Measurements from ENCODE around the gene MYO3A.

MYO3A gene

GRCh38 chr10:26251925-26252324 is 317.9 kb downstream of the MYO3A start:
- Histone ChIP-seq H4K20me1 (ENCODE audit: insufficient read depth, low read length) (no peaks in the 10 kb centered on the region), H3K79me2 (ENCODE audit: low read length) (no peaks in the 10 kb centered on the region), H3F3A (ENCODE audit: insufficient read depth, low read length) (no peaks in the 10 kb centered on the region), H2AFZ (ENCODE audit: low read length) (no peak overlapping the region), H3K4me3 (ENCODE audit: low read length) (no peak overlapping the region), H3K36me3 (replicated peaks; ENCODE audit: insufficient read depth, low read length) (no peaks in the 10 kb centered on the region), H3K4me1 (ENCODE audit: low read length) (no peaks in the 10 kb centered on the region), H3K4me2 (ENCODE audit: low read depth, low read length) (no peak overlapping the region), H3K27ac (ENCODE audit: low read length) (no peak overlapping the region), H3K9ac (ENCODE audit: low read length) (no peak overlapping the region), H3K27me3 (replicated peaks; ENCODE audit: insufficient read depth, low read length) (no peaks in the 10 kb centered on the region), H3K9me2 (replicated peaks; ENCODE audit: insufficient read depth, low read length) (no peaks in the 10 kb centered on the region), H3K9me3 (replicated peaks; ENCODE audit: insufficient read depth, low read length) (no peaks in the 10 kb centered on the region)
- DNase-seq, result no peak
- TF ChIP-seq EZH2 (optimal IDR thresholded peaks at IDR 0.05; ENCODE audit: low read depth, low read length) (no peak), EZH2phosphoT487 (IDR thresholded peaks at IDR 0.05; ENCODE audit: low read length) (no peak), CTCF (IDR thresholded peaks at IDR 0.05; ENCODE audit: low read length) (no peak)

GRCh38 chr10:26254616-26255015 is 320.6 kb downstream of the MYO3A start:
- Histone ChIP-seq H3K27me3 (replicated peaks; ENCODE audit: insufficient read depth, low read length) (no peaks in the 10 kb centered on the region), H2AFZ (ENCODE audit: low read length) (no peak overlapping the region), H3F3A (ENCODE audit: insufficient read depth, low read length) (no peaks in the 10 kb centered on the region), H3K4me1 (ENCODE audit: low read length) (no peaks in the 10 kb centered on the region), H3K9me2 (replicated peaks; ENCODE audit: insufficient read depth, low read length) (no peaks in the 10 kb centered on the region), H3K36me3 (replicated peaks; ENCODE audit: insufficient read depth, low read length) (no peaks in the 10 kb centered on the region), H3K4me3 (ENCODE audit: low read length) (no peak overlapping the region), H3K4me2 (ENCODE audit: low read depth, low read length) (no peak overlapping the region), H4K20me1 (ENCODE audit: insufficient read depth, low read length) (no peaks in the 10 kb centered on the region), H3K9ac (ENCODE audit: low read length) (no peak overlapping the region), H3K27ac (ENCODE audit: low read length) (no peak overlapping the region), H3K9me3 (replicated peaks; ENCODE audit: insufficient read depth, low read length) (no peaks in the 10 kb centered on the region), H3K79me2 (ENCODE audit: low read length) (no peaks in the 10 kb centered on the region)
- TF ChIP-seq EZH2phosphoT487 (IDR thresholded peaks at IDR 0.05; ENCODE audit: low read length) (no peak), CTCF (IDR thresholded peaks at IDR 0.05; ENCODE audit: low read length) (no peak), EZH2 (optimal IDR thresholded peaks at IDR 0.05; ENCODE audit: low read depth, low read length) (no peak)
- no peak for DNase-seq

GRCh38 chr10:26259341-26259740 is 325.3 kb downstream of the MYO3A start:
- no peak overlapping the region for H3K27ac ChIP-seq (ENCODE audit: low read length)
- no peaks in the 10 kb centered on the region for H3K79me2 ChIP-seq (ENCODE audit: low read length)
- no peaks in the 10 kb centered on the region for H4K20me1 ChIP-seq (ENCODE audit: insufficient read depth, low read length)
- peak; percentile 30 for DNase-seq
- no peak overlapping the region for H3K4me3 ChIP-seq (ENCODE audit: low read length)
- H3K9me2 ChIP-seq (replicated peaks; ENCODE audit: insufficient read depth, low read length), result no peaks in the 10 kb centered on the region
- no peaks in the 10 kb centered on the region for H3F3A ChIP-seq (ENCODE audit: insufficient read depth, low read length)
- no peak overlapping the region for H3K4me2 ChIP-seq (ENCODE audit: low read depth, low read length)
- no peak overlapping the region for H2AFZ ChIP-seq (ENCODE audit: low read length)
- no peaks in the 10 kb centered on the region for H3K27me3 ChIP-seq (replicated peaks; ENCODE audit: insufficient read depth, low read length)
- no peak overlapping the region for H3K9ac ChIP-seq (ENCODE audit: low read length)
- no peak for TF ChIP-seq CTCF (IDR thresholded peaks at IDR 0.05; ENCODE audit: low read length)
- H3K9me3 ChIP-seq (replicated peaks; ENCODE audit: insufficient read depth, low read length), result no peaks in the 10 kb centered on the region
- H3K4me1 ChIP-seq (ENCODE audit: low read length), result no peaks in the 10 kb centered on the region
- no peaks in the 10 kb centered on the region for H3K36me3 ChIP-seq (replicated peaks; ENCODE audit: insufficient read depth, low read length)

Measured in MM.1S (cell line).